H54 (cell line): ENCODE data around the gene SRPRA.
"Not testable (repeated sequence)": the region's sequence is repeated elsewhere in the genome, so short reads cannot be mapped to it uniquely, and the experiment has no call there.

Source experiments
- DNase-seq: peaks from one replicate; pipeline ENCODE4 v3.0.0; 2011; ENCODE audit warnings: low spot score, mixed read lengths; ENCODE audit not compliant: insufficient read length
- FAIRE-seq: peaks from 3 replicates; lab custom pipeline; 2011; peaks lifted over from hg19 to GRCh38; lab: Jason Lieb, UNC
- POLR2A ChIP-seq: IDR thresholded peaks from 2 replicates; pipeline ENCODE4 v1.6.1; 2011; ENCODE audit warnings: low read depth, mild to moderate bottlenecking, low read length

The SRPRA gene

GRCh38 chr11:126277780-126278179 lies 9.1 kb upstream of the SRPRA start:
- TF ChIP-seq POLR2A = no peak
- FAIRE-seq = no peak

GRCh38 chr11:126277322-126277721 lies 8.6 kb upstream of the SRPRA start:
- no peak for TF ChIP-seq POLR2A
- DNase-seq (no peak), FAIRE-seq (no peak)

More at GRCh38 chr11:126277780-126278179, 9.1 kb upstream of the SRPRA start:
- DNase-seq = no peak

- peak; percentile 36 for DNase-seq
- TF ChIP-seq POLR2A = no peak
- FAIRE-seq = no peak
Observed at GRCh38 chr11:126268361-126268707, 361 bp downstream of the SRPRA start.

- no peak for TF ChIP-seq POLR2A
- no peak for FAIRE-seq
Observed at GRCh38 chr11:126267650-126268049, 1.0 kb downstream of the SRPRA start.

GRCh38 chr11:126265811-126266210 lies 2.9 kb downstream of the SRPRA start:
- DNase-seq = no peak
- no peak for TF ChIP-seq POLR2A
- FAIRE-seq = no peak

More at GRCh38 chr11:126267650-126268049, 1.0 kb downstream of the SRPRA start:
- DNase-seq = no peak

GRCh38 chr11:126263489-126263888 lies 5.2 kb downstream of the SRPRA start:
- TF ChIP-seq POLR2A = no peak
- no peak for DNase-seq
- no peak for FAIRE-seq

GRCh38 chr11:126262216-126262615 lies 6.5 kb downstream of the SRPRA start:
- DNase-seq (no peak), FAIRE-seq (no peak)
- no peak for TF ChIP-seq POLR2A

- DNase-seq = no peak
- FAIRE-seq = no peak
- TF ChIP-seq POLR2A = no peak
Observed at GRCh38 chr11:126257764-126258163, 10.9 kb downstream of the SRPRA start.

GRCh38 chr11:126257144-126257543 lies 11.6 kb downstream of the SRPRA start:
- DNase-seq (no peak), FAIRE-seq (no peak)
- TF ChIP-seq POLR2A = no peak

- DNase-seq = no peak
- TF ChIP-seq POLR2A = no peak
- no peak for FAIRE-seq
Observed at GRCh38 chr11:126256216-126256615, 12.5 kb downstream of the SRPRA start.

- DNase-seq, FAIRE-seq: not testable (repeated sequence)
Observed at GRCh38 chr11:126255507-126255906, 13.2 kb downstream of the SRPRA start.

- no peak for DNase-seq
- TF ChIP-seq POLR2A = no peak
- FAIRE-seq = no peak
Observed at GRCh38 chr11:126254819-126255218, 13.9 kb downstream of the SRPRA start.

- no peak for FAIRE-seq
Observed at GRCh38 chr11:126253265-126253664, 15.4 kb downstream of the SRPRA start.

GRCh38 chr11:126246636-126247035 lies 22.1 kb downstream of the SRPRA start:
- DNase-seq (no peak), FAIRE-seq (no peak)
- no peak for TF ChIP-seq POLR2A

More at GRCh38 chr11:126253265-126253664, 15.4 kb downstream of the SRPRA start:
- no peak for TF ChIP-seq POLR2A
- DNase-seq = no peak

GRCh38 chr11:126233391-126233790 lies 35.3 kb downstream of the SRPRA start:
- FAIRE-seq = no peak

GRCh38 chr11:126232683-126233082 lies 36.0 kb downstream of the SRPRA start:
- no peak for DNase-seq
- FAIRE-seq = no peak
- TF ChIP-seq POLR2A = no peak

More at GRCh38 chr11:126233391-126233790, 35.3 kb downstream of the SRPRA start:
- DNase-seq = no peak
- no peak for TF ChIP-seq POLR2A
